Keratinocyte (primary cell): Measurements from ENCODE around the gene NSUN2.

Experiments
- EZH2 ChIP-seq: IDR thresholded peaks from one replicate; pipeline ENCODE4 v1.6.1; 2012; ENCODE audit warnings: inconsistent platforms, mild to moderate bottlenecking, low read length, moderate library complexity
- TF ChIP-seq, protein P1 (sequence below), 3 experiments: IDR thresholded peaks in 1 of 3; conservative IDR thresholded peaks in 1 of 3; optimal IDR thresholded peaks in 1 of 3; 2 replicates in 2 of 3; 3 replicates in 1 of 3; pipeline versions ENCODE3 to v1.5.1; 2011; ENCODE audit warnings: low read length in 3 of 3, mild to moderate bottlenecking in 3 of 3, moderate library complexity in 2 of 3, control low read depth in 1 of 3, inconsistent platforms in 1 of 3; ENCODE audit not compliant: insufficient read depth in 2 of 3; ENCODE audit errors: extremely low read depth in 1 of 3

DNA sequence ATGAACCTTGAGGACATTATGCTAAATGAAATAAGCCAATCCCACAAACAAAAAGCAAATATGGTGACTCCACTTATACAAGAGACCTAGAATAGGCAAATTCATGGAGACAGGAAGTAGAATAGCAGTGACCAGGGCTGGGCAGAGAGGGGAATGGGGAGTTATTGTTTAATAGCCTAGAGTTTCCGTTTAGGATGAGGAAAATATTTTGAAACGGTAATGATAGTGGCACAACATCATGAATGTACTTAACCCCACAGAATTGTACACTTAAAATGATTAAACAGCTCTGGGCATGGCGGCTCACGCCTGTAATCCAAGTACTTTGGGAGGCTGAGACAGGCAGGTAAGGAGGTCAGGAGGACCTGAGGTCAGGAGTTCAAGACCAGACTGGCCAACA is 65.8 kb downstream of the NSUN2 start:
- TF ChIP-seq, protein P1, sequence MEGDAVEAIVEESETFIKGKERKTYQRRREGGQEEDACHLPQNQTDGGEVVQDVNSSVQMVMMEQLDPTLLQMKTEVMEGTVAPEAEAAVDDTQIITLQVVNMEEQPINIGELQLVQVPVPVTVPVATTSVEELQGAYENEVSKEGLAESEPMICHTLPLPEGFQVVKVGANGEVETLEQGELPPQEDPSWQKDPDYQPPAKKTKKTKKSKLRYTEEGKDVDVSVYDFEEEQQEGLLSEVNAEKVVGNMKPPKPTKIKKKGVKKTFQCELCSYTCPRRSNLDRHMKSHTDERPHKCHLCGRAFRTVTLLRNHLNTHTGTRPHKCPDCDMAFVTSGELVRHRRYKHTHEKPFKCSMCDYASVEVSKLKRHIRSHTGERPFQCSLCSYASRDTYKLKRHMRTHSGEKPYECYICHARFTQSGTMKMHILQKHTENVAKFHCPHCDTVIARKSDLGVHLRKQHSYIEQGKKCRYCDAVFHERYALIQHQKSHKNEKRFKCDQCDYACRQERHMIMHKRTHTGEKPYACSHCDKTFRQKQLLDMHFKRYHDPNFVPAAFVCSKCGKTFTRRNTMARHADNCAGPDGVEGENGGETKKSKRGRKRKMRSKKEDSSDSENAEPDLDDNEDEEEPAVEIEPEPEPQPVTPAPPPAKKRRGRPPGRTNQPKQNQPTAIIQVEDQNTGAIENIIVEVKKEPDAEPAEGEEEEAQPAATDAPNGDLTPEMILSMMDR (optimal IDR thresholded peaks at IDR 0.05 in 1 of 3, IDR thresholded peaks at IDR 0.05 in 1 of 3, conservative IDR thresholded peaks at IDR 0.05 in 1 of 3; ENCODE audit: extremely low read depth in 1 of 3, insufficient read depth in 2 of 3, low read length in 3 of 3), result no peak
- no peak for TF ChIP-seq EZH2
